Endothelial cell of umbilical vein (primary cell): ENCODE measurements around the gene FAM13C. TPM values are rescaled to one million over a fixed set of nuclear protein-coding genes. Genes with fewer than 3 reads are reported as not detected.

Experiments
- BruUV-seq: library from RNA; stranded (reverse); fragments of 400-500 nt; replicated peaks from 2 replicates; lab custom pipeline; 2021; lab: Mats Ljungman, UMichigan
- CTCF ChIA-PET: fragments of 300-600, 350-600 bp; sonication (Branson Sonifier 250); formaldehyde crosslinking; loops from one replicate; lab custom pipeline; 2021; ENCODE audit warnings: antibody characterized with exemption, inconsistent platforms; lab: Charles Lee
- POLR2A ChIA-PET: fragments of 300-600, 350-600 bp; sonication (Branson Sonifier 250); formaldehyde crosslinking; loops from one replicate; lab custom pipeline; 2021; ENCODE audit warnings: antibody characterized with exemption, inconsistent platforms; lab: Charles Lee
- DNase-seq: peaks from one replicate; pipeline ENCODE4 v3.0.0-alpha.2; 2011; ENCODE audit warnings: low read depth, low spot score
- FAIRE-seq: peaks from 2 replicates; lab custom pipeline; 2011; peaks lifted over from hg19 to GRCh38; lab: Jason Lieb, UNC
- H2AFZ ChIP-seq: 2 replicates; pipeline ENCODE4 v1.6.0; 2012; ENCODE audit warnings: low read depth, low read length, control low read depth, inconsistent platforms
- H3K27ac ChIP-seq: 2 replicates; pipeline ENCODE4 v1.5.1; 2011; ENCODE audit warnings: low read depth, mild to moderate bottlenecking, control low read depth, low read length, moderate library complexity; ENCODE audit not compliant: insufficient read depth
- H3K27me3 ChIP-seq, 2 experiments: 2 replicates each; pipeline versions ENCODE4 v1.6.0 to v1.6.1; 2011; ENCODE audit warnings: low read length in 2 of 2, mixed read lengths in 1 of 2; ENCODE audit not compliant: control insufficient read depth in 2 of 2, insufficient read depth in 2 of 2
- H3K36me3 ChIP-seq, 2 experiments: 2 replicates in 1 of 2; 3 replicates in 1 of 2; pipeline ENCODE4 v1.5.1; 2011; ENCODE audit warnings: low read length in 2 of 2, mild to moderate bottlenecking in 1 of 2, moderate library complexity in 1 of 2; ENCODE audit not compliant: control insufficient read depth in 2 of 2, insufficient read depth in 2 of 2; ENCODE audit errors: extremely low read depth in 1 of 2
- H3K4me1 ChIP-seq: 3 replicates; pipeline ENCODE4 v1.5.1; 2011; ENCODE audit warnings: mild to moderate bottlenecking, low read length; ENCODE audit not compliant: control insufficient read depth, insufficient read depth; ENCODE audit errors: extremely low read depth
- H3K4me2 ChIP-seq: 2 replicates; pipeline ENCODE4 v1.6.1; 2011; ENCODE audit warnings: low read length, control low read depth, mixed read lengths; ENCODE audit not compliant: insufficient read depth
- H3K4me3 ChIP-seq, 3 experiments: fragments of 200-600 bp in 1 of 3; sonication (generic), shearing (Covaris generic) in 1 of 3; replicated peaks in 1 of 3; 2 replicates each; pipeline ENCODE4 v1.5.1; 2011 to 2016; ENCODE audit warnings: control low read depth in 3 of 3, low read length in 3 of 3, mild to moderate bottlenecking in 2 of 3, inconsistent platforms in 1 of 3, low read depth in 1 of 3, moderate library complexity in 1 of 3; ENCODE audit not compliant: insufficient read depth in 1 of 3
- H3K79me2 ChIP-seq: 2 replicates; pipeline ENCODE4 v1.6.0; 2012; ENCODE audit warnings: low read length, inconsistent platforms; ENCODE audit not compliant: control insufficient read depth, insufficient read depth
- H3K9ac ChIP-seq: replicated peaks from 2 replicates; pipeline ENCODE3; 2011; ENCODE audit warnings: low read length, control low read depth; ENCODE audit not compliant: insufficient read depth; ENCODE audit errors: extremely low read depth
- H3K9me1 ChIP-seq: replicated peaks from 3 replicates; pipeline ENCODE4 v1.6.0; 2011; ENCODE audit warnings: mild to moderate bottlenecking, low read length; ENCODE audit not compliant: control insufficient read depth, insufficient read depth; ENCODE audit errors: extremely low read depth
- H3K9me3 ChIP-seq: replicated peaks from 2 replicates; pipeline ENCODE4 v1.5.1; 2012; ENCODE audit warnings: low read length, inconsistent platforms; ENCODE audit not compliant: control insufficient read depth, insufficient read depth
- H4K20me1 ChIP-seq: replicated peaks from 2 replicates; pipeline ENCODE3; 2011; ENCODE audit warnings: mild to moderate bottlenecking, low read length; ENCODE audit not compliant: control insufficient read depth, insufficient read depth; ENCODE audit errors: extremely low read depth
- EZH2 ChIP-seq: IDR thresholded peaks from 2 replicates; pipeline ENCODE4 v1.6.1; 2012; ENCODE audit warnings: borderline replicate concordance, low read depth, mild to moderate bottlenecking, moderate library complexity, low read length, inconsistent platforms; ENCODE audit not compliant: severe bottlenecking
- FOS ChIP-seq: IDR thresholded peaks from 2 replicates; pipeline ENCODE4 v1.6.1; 2011; ENCODE audit warnings: mild to moderate bottlenecking, low read length, moderate library complexity, borderline replicate concordance; ENCODE audit not compliant: insufficient read depth
- GATA2 ChIP-seq: IDR thresholded peaks from 2 replicates; pipeline ENCODE4 v1.7.0; 2011; ENCODE audit warnings: low read depth, mild to moderate bottlenecking, moderate library complexity, mixed read lengths, low read length; ENCODE audit not compliant: insufficient read length, insufficient read depth
- JUN ChIP-seq: IDR thresholded peaks from 2 replicates; pipeline ENCODE4 v1.6.1; 2011; ENCODE audit warnings: borderline replicate concordance, low read depth; ENCODE audit not compliant: insufficient read length, insufficient read depth
- MYC ChIP-seq: IDR thresholded peaks from one replicate; pipeline ENCODE4 v1.6.1; 2011; ENCODE audit warnings: mild to moderate bottlenecking, low read depth, low read length
- POLR2A ChIP-seq: IDR thresholded peaks from 2 replicates; pipeline ENCODE4 v1.6.1; 2012; ENCODE audit warnings: low read depth, mild to moderate bottlenecking, control low read depth, low read length
- POLR2AphosphoS5 ChIP-seq: IDR thresholded peaks from 2 replicates; pipeline ENCODE4 v1.6.1; 2012; ENCODE audit warnings: low read depth, mild to moderate bottlenecking, control low read depth, low read length, moderate library complexity; ENCODE audit not compliant: insufficient read depth
- dilution Hi-C: fragments of 300-500 bp; cut with MboI; formaldehyde crosslinking; loops from one replicate; pipeline ENCODE4 v1.15.0; 2019; ENCODE audit warnings: low sequenced_read_pairs; ENCODE audit not compliant: extremely low pct_ligation_motif_present
- intact Hi-C: fragments of 100-400 bp; cut with micrococcal nuclease; formaldehyde crosslinking; loops from one replicate; pipeline ENCODE4 v1.10.0; 2022
- polyA plus RNA-seq, 4 experiments: library from polyadenylated mRNA; depleted of rRNA in 3 of 4; stranded (reverse) in 3 of 4; unstranded in 1 of 4; fragments of >200 nt; gene quantifications; 2 replicates each; pipeline versions ENCODE4 v1.2.1 to v1.2.3, GENCODE V29; 2011 to 2012; ENCODE audit warnings: missing spikeins in 1 of 4
- total RNA-seq: library from RNA; stranded (reverse); gene quantifications from 2 replicates; pipeline ENCODE4 v1.2.3, GENCODE V29; 2021
- TF ChIP-seq, protein P1 (sequence below), 2 donors: IDR thresholded peaks; 1 replicate in 1 of 2; 2 replicates in 1 of 2; pipeline ENCODE4 v1.5.1; 2011; ENCODE audit warnings: low read length in 2 of 2, mild to moderate bottlenecking in 2 of 2, moderate library complexity in 2 of 2, control low read depth in 1 of 2, inconsistent platforms in 1 of 2, low read depth in 1 of 2; ENCODE audit not compliant: insufficient read depth in 1 of 2; ENCODE audit errors: extremely low read depth in 1 of 2
- TF ChIP-seq, protein P2 (sequence below): IDR thresholded peaks from 2 replicates; pipeline ENCODE4 v1.6.1; 2011; ENCODE audit not compliant: insufficient read depth, insufficient read length

Gene FAM13C
- total and polyA plus RNA-seq, 2 donors (not counting 3 experiments of a cell fraction or from before 2014, with no cell fraction given) = 0.03 TPM; not detected in 1

DNA sequence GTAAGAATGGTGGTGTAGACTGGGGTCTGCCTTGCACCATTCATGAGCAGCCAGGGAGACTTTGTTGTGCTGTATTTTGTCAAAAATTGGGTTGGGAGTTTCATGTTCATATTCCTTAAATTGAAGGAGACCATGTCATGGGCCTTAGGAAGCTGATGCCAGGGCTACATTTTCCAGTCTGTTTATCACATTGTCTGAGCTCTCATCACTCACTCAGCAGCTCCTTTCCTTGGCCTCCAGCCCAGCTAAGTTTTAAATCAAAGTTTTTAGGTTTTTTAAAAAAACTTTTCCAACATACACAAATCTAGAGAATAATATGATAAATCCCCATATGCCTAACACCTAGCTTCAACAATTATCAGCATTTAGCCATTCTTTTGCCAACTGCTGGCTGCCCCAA, 12.6 kb upstream of the FAM13C start:
- Histone ChIP-seq H3K4me1 (no peaks in the 10 kb centered on the region), H3K27me3 (no peaks in the 10 kb centered on the region), H4K20me1 (no peaks in the 10 kb centered on the region), H3K9ac (no peak overlapping the region), H3K4me3 (no peak overlapping the region), H3K36me3 (no peaks in the 10 kb centered on the region), H3K79me2 (no peaks in the 10 kb centered on the region), H2AFZ (no peak overlapping the region), H3K9me1 (no peaks in the 10 kb centered on the region), H3K27ac (no peak overlapping the region), H3K9me3 (no peaks in the 10 kb centered on the region), H3K4me2 (no peak overlapping the region)
- BruUV-seq = no TSS peak
- FAIRE-seq (no peak), DNase-seq (no peak)
- dilution Hi-C loops (no loop called here), intact Hi-C loops (loop anchor here (5.0 kb wide), 1 partner anchor 48 kb away; no protein-coding TSS in a partner anchor)
- POLR2A ChIA-PET = no interaction called here
- no peak for TF ChIP-seq MYC
- TF ChIP-seq EZH2 = no peak
- TF ChIP-seq, protein P1, sequence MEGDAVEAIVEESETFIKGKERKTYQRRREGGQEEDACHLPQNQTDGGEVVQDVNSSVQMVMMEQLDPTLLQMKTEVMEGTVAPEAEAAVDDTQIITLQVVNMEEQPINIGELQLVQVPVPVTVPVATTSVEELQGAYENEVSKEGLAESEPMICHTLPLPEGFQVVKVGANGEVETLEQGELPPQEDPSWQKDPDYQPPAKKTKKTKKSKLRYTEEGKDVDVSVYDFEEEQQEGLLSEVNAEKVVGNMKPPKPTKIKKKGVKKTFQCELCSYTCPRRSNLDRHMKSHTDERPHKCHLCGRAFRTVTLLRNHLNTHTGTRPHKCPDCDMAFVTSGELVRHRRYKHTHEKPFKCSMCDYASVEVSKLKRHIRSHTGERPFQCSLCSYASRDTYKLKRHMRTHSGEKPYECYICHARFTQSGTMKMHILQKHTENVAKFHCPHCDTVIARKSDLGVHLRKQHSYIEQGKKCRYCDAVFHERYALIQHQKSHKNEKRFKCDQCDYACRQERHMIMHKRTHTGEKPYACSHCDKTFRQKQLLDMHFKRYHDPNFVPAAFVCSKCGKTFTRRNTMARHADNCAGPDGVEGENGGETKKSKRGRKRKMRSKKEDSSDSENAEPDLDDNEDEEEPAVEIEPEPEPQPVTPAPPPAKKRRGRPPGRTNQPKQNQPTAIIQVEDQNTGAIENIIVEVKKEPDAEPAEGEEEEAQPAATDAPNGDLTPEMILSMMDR (IDR thresholded peaks at IDR 0.05; ENCODE audit: extremely low read depth in 1 of 2, insufficient read depth in 1 of 2, low read depth in 1 of 2, low read length in 2 of 2) = no peak
- no peak for TF ChIP-seq POLR2A
- TF ChIP-seq GATA2 = no peak
- TF ChIP-seq POLR2AphosphoS5 = no peak
- TF ChIP-seq JUN = no peak
- no peak for TF ChIP-seq FOS
- TF ChIP-seq, protein P2, sequence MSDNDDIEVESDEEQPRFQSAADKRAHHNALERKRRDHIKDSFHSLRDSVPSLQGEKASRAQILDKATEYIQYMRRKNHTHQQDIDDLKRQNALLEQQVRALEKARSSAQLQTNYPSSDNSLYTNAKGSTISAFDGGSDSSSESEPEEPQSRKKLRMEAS = no peak
- CTCF ChIA-PET = no interaction called here
